Activated T-helper 2 cell treated with anti-CD3 and anti-CD28 coated beads, Interferon-gamma antibody, Interleukin-2, Interleukin-4, amounts not matched to agents 10 μg/mL and 5 μg/mL and 100 μg/mL, durations not matched to agents 14 hours and 24 hours and 36 hours (primary cell): ENCODE measurements around the gene HAGH. TPM values are rescaled to one million over a fixed set of nuclear protein-coding genes. Genes with fewer than 3 reads are reported as not detected.

Source experiments
- DNase-seq: peaks from one replicate; pipeline ENCODE4 v3.0.0; 2021; ENCODE audit warnings: low spot score
- H3K27ac Mint-ChIP-seq: one replicate; pipeline ENCODE4 v1.8.0; 2021; ENCODE audit warnings: mixed read lengths
- H3K27me3 Mint-ChIP-seq: one replicate; pipeline ENCODE4 v1.8.0; 2021; ENCODE audit warnings: low read depth, mixed read lengths
- H3K36me3 Mint-ChIP-seq: one replicate; pipeline ENCODE4 v1.8.0; 2021; ENCODE audit warnings: low read depth, mixed read lengths
- H3K4me1 Mint-ChIP-seq: one replicate; pipeline ENCODE4 v1.8.0; 2021; ENCODE audit warnings: low read depth, mixed read lengths
- H3K4me3 Mint-ChIP-seq: one replicate; pipeline ENCODE4 v1.8.0; 2021; ENCODE audit warnings: low read depth, mild to moderate bottlenecking, moderate library complexity, mixed read lengths
- H3K9me3 Mint-ChIP-seq: one replicate; pipeline ENCODE4 v1.8.0; 2021; ENCODE audit warnings: mixed read lengths
- intact Hi-C: fragments of 100-400 bp; cut with micrococcal nuclease; formaldehyde crosslinking; loops from one replicate; pipeline ENCODE4 v1.15.1; 2023
- total RNA-seq: library from RNA; stranded (reverse); gene quantifications from 2 replicates; pipeline ENCODE4 v1.2.3, GENCODE V29; 2022

Gene HAGH
- total RNA-seq, 1 donor from 2014 or later, result 67.6 TPM

DNA sequence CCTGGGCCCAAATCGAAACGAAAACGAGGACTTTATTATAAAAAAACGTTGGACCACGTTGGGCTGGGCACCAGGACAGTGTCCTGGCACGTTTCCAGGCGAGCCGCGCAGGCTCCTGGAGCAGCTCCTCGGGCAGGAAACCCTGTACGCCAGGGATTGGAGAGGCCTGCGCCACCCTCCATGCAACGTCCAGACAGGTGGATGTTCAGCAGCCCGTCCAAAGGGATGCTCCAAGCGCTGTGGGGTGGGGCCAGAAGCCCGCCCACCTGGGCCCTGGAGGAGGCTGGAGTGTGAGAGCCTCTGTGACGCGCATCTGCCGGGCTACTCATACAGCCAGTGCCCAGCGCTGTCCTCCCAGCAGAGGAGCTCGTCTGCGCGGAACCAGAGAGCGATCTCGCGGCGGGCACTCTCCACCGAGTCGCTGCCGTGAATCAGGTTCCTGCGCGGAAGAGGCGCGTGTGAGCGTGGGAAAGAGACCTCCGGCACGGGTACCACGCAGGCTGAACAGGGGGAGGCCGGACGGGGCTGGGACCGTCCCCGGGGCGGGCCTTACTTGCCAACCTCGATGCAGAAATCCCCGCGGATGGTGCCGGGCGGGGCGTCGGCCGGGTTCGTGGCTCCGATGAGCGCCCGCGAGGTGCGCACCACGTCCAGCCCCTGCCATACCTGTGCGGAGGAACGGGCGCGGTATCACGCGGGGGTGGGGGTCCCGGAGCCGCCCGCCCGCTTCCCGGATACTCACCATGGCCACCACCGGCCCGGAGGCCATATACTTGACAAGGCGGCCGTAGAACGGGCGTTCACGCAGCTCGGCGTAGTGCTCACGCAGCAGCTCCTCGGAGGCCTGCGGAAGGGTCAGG, 56.1 kb downstream of the HAGH start:
- H3K4me3 Mint-ChIP-seq, result peak overlapping the region; percentile 78
- peaks cover 10% of the 10 kb centered on the region for H3K4me1 Mint-ChIP-seq
- peak overlapping the region; percentile 46 for H3K27ac Mint-ChIP-seq
- DNase-seq, result no peak
- H3K9me3 Mint-ChIP-seq, result no peaks in the 10 kb centered on the region
- H3K36me3 Mint-ChIP-seq, result peaks cover 33% of the 10 kb centered on the region
- intact Hi-C loops, result loop anchor here (5.0 to 10.0 kb wide), 2 partner anchors 158 to 466 kb away; partner anchors contain the start of genes CRAMP1, IFT140 and UBE2I
- H3K27me3 Mint-ChIP-seq, result no peaks in the 10 kb centered on the region

DNA sequence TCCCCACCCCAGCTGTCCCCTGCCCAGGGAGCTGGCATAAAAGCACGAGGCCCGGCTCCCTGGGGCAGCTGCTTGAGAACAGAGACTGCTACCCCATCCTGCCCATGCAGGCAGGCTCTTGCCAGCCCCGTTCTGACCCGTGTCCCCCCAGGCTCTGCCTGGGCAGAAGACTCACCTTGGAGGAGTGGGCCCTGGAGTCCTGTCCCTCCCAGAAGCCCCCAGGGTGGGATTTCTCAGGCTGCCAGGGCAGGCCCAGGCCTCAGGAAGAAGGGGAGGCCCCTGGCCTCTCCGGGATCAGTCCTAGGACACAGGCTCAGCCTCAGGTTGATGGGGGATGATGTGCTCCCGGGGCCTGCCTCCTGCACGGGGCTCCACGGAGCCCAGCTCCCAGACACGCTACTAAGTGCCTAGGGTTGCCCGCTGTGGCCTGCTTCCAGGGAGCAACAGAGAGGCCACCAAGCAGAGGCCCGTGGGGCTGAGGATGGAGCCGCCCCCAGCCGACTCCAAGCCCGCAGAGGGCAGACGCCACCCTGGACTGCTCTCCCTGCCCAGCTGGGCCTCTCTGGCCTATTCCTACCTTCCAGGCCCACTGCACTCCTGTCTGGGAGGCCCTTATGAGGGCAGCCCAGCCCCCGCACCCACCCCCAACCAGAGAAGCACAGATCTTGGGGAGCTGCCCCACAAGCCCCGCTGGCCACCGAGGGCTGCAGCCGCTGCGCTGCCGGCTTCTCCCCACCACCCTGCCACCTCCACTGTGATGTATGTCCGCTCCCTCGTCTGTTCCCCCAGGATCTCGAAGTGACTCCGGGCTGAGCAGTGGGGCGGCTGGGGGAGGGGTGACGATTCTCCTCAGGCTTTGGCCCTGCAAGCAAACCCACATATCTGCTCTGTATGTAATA, 57.0 kb downstream of the HAGH start:
- intact Hi-C loops, result loop anchor here (5.0 to 10.0 kb wide), 2 partner anchors 157 to 465 kb away; partner anchors contain the start of genes CRAMP1, IFT140 and UBE2I
- peak overlapping the region; percentile 46 for H3K27ac Mint-ChIP-seq
- peaks cover 33% of the 10 kb centered on the region for H3K36me3 Mint-ChIP-seq

DNA sequence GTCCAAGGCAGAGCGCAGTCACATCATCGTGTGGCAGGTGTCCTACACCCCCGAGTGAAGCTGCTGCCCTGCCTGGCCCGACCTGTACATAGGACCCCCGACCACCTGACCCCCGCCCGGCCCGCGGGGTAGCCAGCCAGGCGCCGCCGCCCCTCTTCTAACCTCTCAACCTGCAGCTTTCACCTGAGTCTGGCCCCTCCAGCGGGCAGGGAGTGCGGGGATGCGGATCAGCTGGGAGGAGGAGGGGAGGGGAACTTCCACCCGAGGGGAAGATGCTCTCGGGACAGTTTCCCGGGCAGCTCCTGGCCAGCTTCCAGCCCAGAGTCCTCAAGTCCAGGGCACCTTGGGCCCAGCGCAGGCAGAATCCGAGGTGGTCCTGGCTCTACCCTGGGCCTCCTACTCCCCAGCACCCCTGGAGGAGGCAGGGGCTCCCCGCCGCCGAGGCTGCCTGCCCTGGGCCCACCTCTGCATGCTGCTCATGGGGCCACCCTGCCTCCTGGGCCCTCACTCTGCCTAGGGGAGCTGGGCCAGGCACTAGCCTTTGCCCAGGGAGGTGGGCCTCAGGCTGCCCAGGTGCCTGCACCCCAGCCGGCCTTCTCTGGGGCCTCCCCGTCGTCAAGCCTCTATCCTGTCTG, 57.7 kb downstream of the HAGH start:
- H3K4me3 Mint-ChIP-seq, result no peak overlapping the region
- intact Hi-C loops, result no loop called here
- H3K36me3 Mint-ChIP-seq, result peaks cover 32% of the 10 kb centered on the region
- H3K4me1 Mint-ChIP-seq, result peaks cover 9% of the 10 kb centered on the region
- DNase-seq, result no peak
- no peaks in the 10 kb centered on the region for H3K27me3 Mint-ChIP-seq
- H3K9me3 Mint-ChIP-seq, result no peaks in the 10 kb centered on the region
- H3K27ac Mint-ChIP-seq, result no peak overlapping the region

More for the DNA sequence above, 57.0 kb downstream of the HAGH start:
- Mint-ChIP-seq H3K4me3 (peak overlapping the region; percentile 78), H3K27me3 (no peaks in the 10 kb centered on the region), H3K9me3 (no peaks in the 10 kb centered on the region), H3K4me1 (peaks cover 10% of the 10 kb centered on the region)
- DNase-seq, result no peak

DNA sequence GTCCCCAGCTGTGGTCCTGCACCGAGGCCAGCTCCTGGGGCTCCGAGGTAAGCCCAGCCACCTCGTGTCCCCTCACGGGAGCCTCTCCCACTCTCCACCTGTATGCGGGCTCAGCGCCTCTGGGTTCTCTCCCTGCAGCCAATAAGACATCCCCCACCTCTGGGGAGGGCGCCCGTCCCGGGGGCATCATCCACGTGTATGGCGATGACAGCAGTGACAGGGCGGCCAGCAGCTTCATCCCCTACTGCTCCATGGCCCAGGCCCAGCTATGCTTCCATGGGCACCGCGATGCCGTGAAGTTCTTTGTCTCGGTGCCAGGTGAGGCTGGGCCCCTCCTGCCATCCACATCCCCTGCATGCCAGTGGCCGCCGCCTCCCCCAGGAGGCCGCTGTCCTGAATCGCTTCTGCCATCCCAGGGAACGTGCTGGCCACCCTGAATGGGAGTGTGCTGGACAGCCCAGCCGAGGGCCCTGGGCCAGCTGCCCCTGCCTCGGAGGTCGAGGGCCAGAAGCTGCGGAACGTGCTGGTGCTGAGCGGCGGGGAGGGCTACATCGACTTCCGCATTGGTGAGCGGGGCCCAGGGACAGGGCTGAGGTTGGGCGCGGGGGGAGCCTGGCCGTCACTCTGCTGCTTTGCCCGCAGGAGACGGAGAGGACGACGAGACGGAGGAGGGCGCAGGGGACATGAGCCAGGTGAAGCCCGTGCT, 58.4 kb downstream of the HAGH start:
- no peak for DNase-seq
- Mint-ChIP-seq H3K27me3 (no peaks in the 10 kb centered on the region), H3K9me3 (no peaks in the 10 kb centered on the region), H3K4me1 (peaks cover 7% of the 10 kb centered on the region), H3K36me3 (peaks cover 30% of the 10 kb centered on the region), H3K27ac (no peak overlapping the region), H3K4me3 (no peak overlapping the region)
- intact Hi-C loops, result no loop called here

DNA sequence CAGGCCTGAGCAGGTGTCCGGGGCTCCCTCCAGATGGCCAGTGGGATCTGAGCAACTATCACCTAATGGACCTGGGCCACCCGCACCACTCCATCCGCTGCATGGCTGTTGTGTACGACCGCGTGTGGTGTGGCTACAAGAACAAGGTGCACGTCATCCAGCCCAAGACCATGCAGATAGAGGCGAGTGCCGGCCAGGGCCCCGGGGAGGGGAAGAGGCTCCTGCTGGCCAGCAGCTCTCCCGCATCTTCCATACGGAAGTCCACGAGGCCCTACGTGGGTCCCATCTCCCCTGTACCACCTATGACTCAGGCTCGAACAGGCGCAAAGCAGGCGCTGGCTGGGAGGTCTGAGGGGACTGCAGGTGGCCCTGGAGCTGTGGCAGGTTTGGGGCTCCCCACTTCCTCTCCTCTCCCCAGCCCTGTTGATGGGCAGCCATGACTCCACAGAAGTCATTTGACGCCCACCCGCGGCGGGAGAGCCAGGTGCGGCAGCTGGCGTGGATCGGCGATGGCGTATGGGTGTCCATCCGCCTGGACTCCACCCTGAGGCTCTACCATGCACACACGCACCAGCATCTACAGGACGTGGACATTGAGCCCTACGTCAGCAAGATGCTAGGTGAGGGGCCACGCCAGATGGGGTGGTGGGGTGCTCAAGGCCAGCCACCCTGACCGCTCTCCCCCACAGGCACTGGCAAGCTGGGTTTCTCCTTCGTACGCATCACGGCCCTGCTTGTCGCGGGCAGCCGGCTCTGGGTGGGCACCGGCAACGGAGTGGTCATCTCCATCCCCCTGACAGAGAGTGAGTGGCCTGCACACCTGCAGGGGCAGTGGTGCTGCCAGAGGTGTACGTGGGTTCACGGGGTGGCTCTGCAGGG, 59.3 kb downstream of the HAGH start:
- Mint-ChIP-seq H3K4me1 (peaks cover 7% of the 10 kb centered on the region), H3K27me3 (no peaks in the 10 kb centered on the region), H3K36me3 (peaks cover 30% of the 10 kb centered on the region), H3K4me3 (no peak overlapping the region), H3K9me3 (no peaks in the 10 kb centered on the region), H3K27ac (no peak overlapping the region)
- no peak for DNase-seq
- intact Hi-C loops, result no loop called here

DNA sequence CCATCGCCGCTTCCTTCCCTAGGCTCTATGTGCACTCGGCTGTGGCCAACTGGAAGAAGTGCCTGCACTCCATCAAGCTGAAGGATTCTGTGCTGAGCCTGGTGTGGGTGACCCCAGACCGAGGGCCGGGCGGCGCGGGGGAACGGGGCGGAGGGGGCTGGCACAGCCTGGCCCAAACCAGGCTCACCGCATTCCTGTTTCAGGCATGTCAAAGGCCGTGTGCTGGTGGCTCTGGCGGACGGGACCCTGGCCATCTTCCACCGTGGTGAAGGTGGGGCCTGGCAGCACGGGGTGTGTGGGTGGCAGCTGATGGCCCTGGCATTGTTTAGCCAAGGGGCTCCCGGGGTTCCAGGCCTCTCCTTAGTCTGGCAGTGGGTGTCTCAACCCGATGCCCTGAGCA, 59.9 kb downstream of the HAGH start:
- no peak overlapping the region for H3K4me3 Mint-ChIP-seq
- no peak overlapping the region for H3K27ac Mint-ChIP-seq
- no peaks in the 10 kb centered on the region for H3K27me3 Mint-ChIP-seq
- peaks cover 4% of the 10 kb centered on the region for H3K4me1 Mint-ChIP-seq
- H3K9me3 Mint-ChIP-seq, result no peaks in the 10 kb centered on the region
- peaks cover 29% of the 10 kb centered on the region for H3K36me3 Mint-ChIP-seq
- intact Hi-C loops, result no loop called here
- no peak for DNase-seq

DNA sequence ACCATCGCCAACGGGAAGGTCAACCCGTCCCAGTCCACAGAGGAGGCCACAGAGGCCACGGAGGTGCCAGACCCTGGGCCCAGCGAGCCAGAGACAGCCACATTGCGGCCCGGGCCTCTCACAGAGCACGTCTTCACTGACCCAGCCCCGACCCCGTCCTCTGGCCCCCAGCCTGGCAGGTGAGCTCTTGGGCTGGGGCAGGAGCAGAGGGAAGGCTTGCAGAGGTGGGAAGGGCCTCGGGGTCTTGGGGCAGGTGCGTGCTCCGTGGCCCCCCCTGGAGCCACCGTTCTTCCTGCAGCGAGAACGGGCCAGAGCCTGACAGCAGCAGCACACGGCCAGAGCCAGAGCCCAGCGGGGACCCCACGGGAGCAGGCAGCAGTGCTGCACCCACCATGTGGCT, 60.4 kb downstream of the HAGH start:
- Mint-ChIP-seq H3K36me3 (peaks cover 33% of the 10 kb centered on the region), H3K27me3 (no peaks in the 10 kb centered on the region), H3K4me3 (no peak overlapping the region), H3K27ac (no peak overlapping the region), H3K9me3 (no peaks in the 10 kb centered on the region), H3K4me1 (peaks cover 4% of the 10 kb centered on the region)
- intact Hi-C loops, result no loop called here
- no peak for DNase-seq

DNA sequence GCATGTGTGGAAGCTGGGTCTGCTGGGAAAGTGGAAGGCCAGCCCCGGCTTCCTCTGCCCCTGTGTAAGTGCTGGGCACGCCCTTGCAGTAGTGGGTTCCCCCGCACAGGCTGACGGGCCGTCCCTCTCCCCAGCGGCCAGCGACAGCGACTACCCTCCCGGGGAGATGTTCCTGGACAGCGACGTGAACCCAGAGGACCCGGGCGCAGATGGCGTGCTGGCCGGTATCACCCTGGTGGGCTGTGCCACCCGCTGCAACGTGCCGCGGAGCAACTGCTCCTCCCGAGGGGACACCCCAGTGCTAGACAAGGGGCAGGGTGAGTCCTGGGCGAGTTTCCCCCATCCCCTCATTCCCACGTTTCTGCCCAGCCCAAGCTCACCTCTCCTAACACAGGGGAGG, 60.8 kb downstream of the HAGH start:
- H3K9me3 Mint-ChIP-seq, result no peaks in the 10 kb centered on the region
- peaks cover 36% of the 10 kb centered on the region for H3K36me3 Mint-ChIP-seq
- no peaks in the 10 kb centered on the region for H3K27me3 Mint-ChIP-seq
- peaks cover 4% of the 10 kb centered on the region for H3K4me1 Mint-ChIP-seq
- intact Hi-C loops, result no loop called here
- no peak overlapping the region for H3K4me3 Mint-ChIP-seq
- no peak overlapping the region for H3K27ac Mint-ChIP-seq
- no peak for DNase-seq

DNA sequence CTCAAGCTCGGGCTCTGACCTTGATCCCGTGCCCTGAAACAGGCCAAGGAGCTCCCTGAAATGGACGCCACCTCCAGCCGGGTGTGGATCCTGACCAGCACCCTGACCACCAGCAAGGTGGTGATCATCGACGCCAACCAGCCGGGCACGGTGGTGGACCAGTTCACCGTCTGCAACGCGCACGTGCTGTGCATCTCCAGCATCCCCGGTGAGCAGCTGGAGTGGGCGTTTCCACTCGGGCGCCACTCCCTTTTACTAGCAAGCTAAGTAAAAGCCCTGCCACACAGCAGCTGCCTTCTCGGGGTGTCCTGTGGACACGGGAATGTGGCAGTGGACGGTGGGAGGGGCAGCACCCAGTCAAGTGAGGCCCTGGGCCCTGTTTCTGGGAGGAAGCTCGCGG, 61.7 kb downstream of the HAGH start:
- H3K36me3 Mint-ChIP-seq, result peaks cover 36% of the 10 kb centered on the region
- intact Hi-C loops, result no loop called here
- H3K27me3 Mint-ChIP-seq, result no peaks in the 10 kb centered on the region
- DNase-seq, result no peak
- no peak overlapping the region for H3K4me3 Mint-ChIP-seq
- H3K27ac Mint-ChIP-seq, result no peak overlapping the region
- H3K4me1 Mint-ChIP-seq, result no peaks in the 10 kb centered on the region
- H3K9me3 Mint-ChIP-seq, result no peaks in the 10 kb centered on the region

DNA sequence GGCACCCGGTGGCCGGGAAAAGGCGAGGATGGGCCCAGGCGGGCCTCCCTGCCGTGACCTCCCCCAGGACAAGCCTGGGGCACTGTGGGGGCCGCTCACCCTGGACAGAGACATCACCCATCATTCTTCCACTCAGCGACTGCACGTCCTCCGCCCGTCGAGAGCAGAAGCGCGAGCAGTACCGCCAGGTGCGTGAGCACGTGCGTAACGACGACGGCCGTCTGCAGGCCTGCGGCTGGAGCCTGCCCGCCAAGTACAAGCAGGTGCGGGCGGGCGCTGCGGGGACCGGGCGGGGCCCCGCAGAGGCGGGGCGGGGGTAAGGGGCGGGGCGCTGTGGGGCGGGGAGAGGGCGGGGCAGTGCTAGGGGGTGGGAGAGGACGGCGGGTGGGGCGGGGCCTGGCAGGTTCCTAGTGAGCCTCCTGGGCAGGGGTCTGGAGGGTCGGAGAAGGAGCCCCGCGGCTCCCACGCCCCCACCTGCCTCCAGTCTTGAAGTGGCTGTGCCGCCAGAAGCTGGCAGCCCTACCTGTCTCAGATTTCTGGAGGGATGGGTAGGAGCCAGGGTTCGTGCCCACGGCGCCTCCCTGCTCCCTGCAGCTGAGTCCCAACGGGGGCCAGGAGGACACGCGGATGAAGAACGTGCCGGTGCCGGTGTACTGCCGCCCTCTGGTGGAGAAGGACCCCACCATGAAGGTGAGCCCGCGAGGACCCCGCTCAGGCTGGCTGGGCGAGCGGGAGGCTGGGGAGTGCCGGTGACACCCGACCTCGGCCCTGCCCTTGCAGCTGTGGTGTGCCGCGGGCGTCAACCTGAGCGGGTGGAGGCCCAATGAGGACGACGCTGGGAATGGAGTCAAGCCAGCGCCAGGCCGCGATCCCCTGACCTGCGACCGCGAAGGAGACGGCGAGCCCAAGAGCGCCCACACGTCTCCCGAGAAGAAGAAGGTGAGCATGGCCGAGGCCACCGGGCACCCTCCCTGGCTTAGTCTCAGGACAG, 62.8 kb downstream of the HAGH start:
- Mint-ChIP-seq H3K27ac (no peak overlapping the region), H3K4me1 (no peaks in the 10 kb centered on the region), H3K36me3 (peaks cover 29% of the 10 kb centered on the region), H3K27me3 (no peaks in the 10 kb centered on the region), H3K4me3 (no peak overlapping the region), H3K9me3 (no peaks in the 10 kb centered on the region)
- DNase-seq, result no peak
- intact Hi-C loops, result no loop called here
